ENCODE data around the gene ZDHHC14. TPM values are rescaled to one million over a fixed set of nuclear protein-coding genes. Genes with fewer than 3 reads are reported as not detected.
"Not testable (repeated sequence)": the region's sequence is repeated elsewhere in the genome, so short reads cannot be mapped to it uniquely, and the experiment has no call there.

Gene ZDHHC14
- total RNA-seq, 2 donors from 2014 or later, result 53.3 to 66.2 TPM

GRCh38 chr6:157460182-157460999 lies 79.4 kb downstream of the ZDHHC14 start:
- no peak for TF ChIP-seq POLR2AphosphoS5 (IDR thresholded peaks at IDR 0.05)
- no peak for TF ChIP-seq POLR2A (IDR thresholded peaks at IDR 0.05)
- TF ChIP-seq CTCF (IDR thresholded peaks at IDR 0.05), result no peak
- WGBS, result 92% methylated on average over 9 of the region's 9 CpGs
- no peaks in the 10 kb centered on the region for H3K9me3 ChIP-seq
- no peak overlapping the region for H3K4me3 ChIP-seq
- H3K36me3 ChIP-seq, result no peaks in the 10 kb centered on the region
- H3K27ac ChIP-seq, result no peak overlapping the region
- H3K4me1 ChIP-seq (replicated peaks), result peaks cover 7% of the 10 kb centered on the region
- intact Hi-C loops (cut with DNase I), result no loop called here
- no peaks in the 10 kb centered on the region for H3K27me3 ChIP-seq (replicated peaks; ENCODE audit: insufficient read depth)
- DNase-seq (ENCODE audit: low spot score), result no peak

- Histone ChIP-seq H3K4me1 (replicated peaks) (peaks cover 7% of the 10 kb centered on the region), H3K36me3 (no peaks in the 10 kb centered on the region), H3K4me3 (no peak overlapping the region), H3K9me3 (no peaks in the 10 kb centered on the region), H3K27ac (no peak overlapping the region), H3K27me3 (replicated peaks; ENCODE audit: insufficient read depth) (no peaks in the 10 kb centered on the region)
- WGBS, result 78% methylated on average over 17 of the region's 17 CpGs
- intact Hi-C loops (cut with DNase I), result no loop called here
- TF ChIP-seq POLR2A (IDR thresholded peaks at IDR 0.05), result no peak
- no peak for TF ChIP-seq POLR2AphosphoS5 (IDR thresholded peaks at IDR 0.05)
- no peak for TF ChIP-seq CTCF (IDR thresholded peaks at IDR 0.05)
- DNase-seq (ENCODE audit: low spot score), result no peak
These were observed 80.3 kb downstream of the ZDHHC14 start for GRCh38 chr6:157461000-157461915.

- H3K4me1 ChIP-seq (replicated peaks), result no peaks in the 10 kb centered on the region
These were observed 82.2 kb downstream of the ZDHHC14 start for GRCh38 chr6:157462956-157463742.

GRCh38 chr6:157463743-157464135 lies 82.7 kb downstream of the ZDHHC14 start:
- H3K27me3 ChIP-seq (replicated peaks; ENCODE audit: insufficient read depth); DNase-seq (ENCODE audit: low spot score); H3K4me1 ChIP-seq (replicated peaks); H3K4me3 ChIP-seq; H3K36me3 ChIP-seq; intact Hi-C loops (cut with DNase I); H3K27ac ChIP-seq; H3K9me3 ChIP-seq: not testable (repeated sequence)
- 93% methylated on average over 4 of the region's 4 CpGs for WGBS

More at GRCh38 chr6:157462956-157463742, 82.2 kb downstream of the ZDHHC14 start:
- Histone ChIP-seq H3K27me3 (replicated peaks; ENCODE audit: insufficient read depth) (no peaks in the 10 kb centered on the region), H3K9me3 (no peaks in the 10 kb centered on the region), H3K27ac (no peak overlapping the region), H3K4me3 (no peak overlapping the region), H3K36me3 (no peaks in the 10 kb centered on the region)
- DNase-seq (ENCODE audit: low spot score), result no peak
- TF ChIP-seq POLR2A (IDR thresholded peaks at IDR 0.05) (no peak), CTCF (IDR thresholded peaks at IDR 0.05) (no peak), POLR2AphosphoS5 (IDR thresholded peaks at IDR 0.05) (no peak)
- intact Hi-C loops (cut with DNase I), result no loop called here
- WGBS, result 84% methylated on average over 6 of the region's 6 CpGs

All from prostate gland (tissue), 2 donors.